Epithelial cell of esophagus (primary cell): ENCODE results near the gene USP13.

Source experiments
- DNase-seq: peaks from one replicate; pipeline ENCODE4 v3.0.0; 2010; ENCODE audit warnings: low read depth
- H3K4me3 ChIP-seq: 2 replicates; pipeline ENCODE4 v1.5.1; 2011; ENCODE audit warnings: mild to moderate bottlenecking, low read length, control low read depth
- CTCF ChIP-seq: IDR thresholded peaks from 2 replicates; pipeline ENCODE4 v1.5.1; 2011; ENCODE audit warnings: low read depth, mild to moderate bottlenecking, low read length, control low read depth, inconsistent platforms; ENCODE audit not compliant: insufficient read depth; ENCODE audit errors: missing control alignments

The USP13 gene

GRCh38 chr3:179760944-179761343, 108.1 kb downstream of the USP13 start:
- peak; percentile 85 for DNase-seq
- no peak for TF ChIP-seq CTCF
- no peak overlapping the region for H3K4me3 ChIP-seq

- H3K4me3 ChIP-seq: no peak overlapping the region
- DNase-seq: no peak
- TF ChIP-seq CTCF: no peak
Observed at GRCh38 chr3:179765396-179765795, 112.6 kb downstream of the USP13 start.

GRCh38 chr3:179766416-179767133, 113.7 kb downstream of the USP13 start:
- H3K4me3 ChIP-seq: no peak overlapping the region
- no peak for TF ChIP-seq CTCF
- no peak for DNase-seq

GRCh38 chr3:179768080-179768479, 115.2 kb downstream of the USP13 start:
- H3K4me3 ChIP-seq: no peak overlapping the region
- peak; percentile 70 for DNase-seq
- TF ChIP-seq CTCF: peak; percentile 78

- DNase-seq: no peak
- H3K4me3 ChIP-seq: no peak overlapping the region
- no peak for TF ChIP-seq CTCF
Observed at GRCh38 chr3:179769411-179770247, 116.8 kb downstream of the USP13 start.

- peak; percentile 22 for DNase-seq
- H3K4me3 ChIP-seq: no peak overlapping the region
- TF ChIP-seq CTCF: no peak
Observed at GRCh38 chr3:179771797-179772196, 119.0 kb downstream of the USP13 start.
